Stimulated activated CD4-positive, alpha-beta T cell treated with anti-CD3 and anti-CD28 coated beads, Interleukin-2, amount 100 ng/mL, for 24 hours (primary cell): ENCODE results near the gene TUFT1.
"Not testable (repeated sequence)": the region's sequence is repeated elsewhere in the genome, so short reads cannot be mapped to it uniquely, and the experiment has no call there.

Experiments used
- DNase-seq, 2 donors: peaks; one replicate each; pipeline ENCODE4 v3.0.0-alpha.2; 2020

The TUFT1 gene

GRCh38 chr1:151583796-151584195 is 43.7 kb downstream of the TUFT1 start:
- DNase-seq, result no peak

GRCh38 chr1:151584278-151584677 is 44.2 kb downstream of the TUFT1 start:
- no peak for DNase-seq

GRCh38 chr1:151584780-151585179 is 44.7 kb downstream of the TUFT1 start:
- DNase-seq, result no peak

GRCh38 chr1:151585622-151586021 is 45.5 kb downstream of the TUFT1 start:
- no peak for DNase-seq

GRCh38 chr1:151590961-151591360 is 50.9 kb downstream of the TUFT1 start:
- DNase-seq, result no peak

GRCh38 chr1:151593730-151594129 is 53.6 kb downstream of the TUFT1 start:
- no peak for DNase-seq

- DNase-seq, result peak; percentile 87 to 88
These were observed 54.1 kb downstream of the TUFT1 start for GRCh38 chr1:151594143-151594625.

GRCh38 chr1:151596166-151596953 is 56.3 kb downstream of the TUFT1 start:
- no peak for DNase-seq

GRCh38 chr1:151602550-151602949 is 62.4 kb downstream of the TUFT1 start:
- DNase-seq, result not testable (repeated sequence)

GRCh38 chr1:151604291-151604690 is 64.2 kb downstream of the TUFT1 start:
- no peak for DNase-seq

- DNase-seq, result no peak
These were observed 66.3 kb downstream of the TUFT1 start for GRCh38 chr1:151606384-151606783.

- no peak for DNase-seq
These were observed 66.7 kb downstream of the TUFT1 start for GRCh38 chr1:151606857-151607256.

GRCh38 chr1:151610142-151610541 is 70.0 kb downstream of the TUFT1 start:
- DNase-seq, result no peak

GRCh38 chr1:151611288-151611790 is 71.2 kb downstream of the TUFT1 start:
- no peak for DNase-seq

- DNase-seq, result peak; percentile 87 to 88
These were observed 71.9 kb downstream of the TUFT1 start, which contains the start of gene SNX27 for GRCh38 chr1:151611832-151612500. Gene SNX27, plus strand, starts transcription at chr1:151612050. Its CDS starts 152 bp downstream, at chr1:151612202.

- DNase-seq, result peak; percentile 30 to 43
These were observed 72.6 kb downstream of the TUFT1 start for GRCh38 chr1:151612501-151613281.

- DNase-seq, result no peak
These were observed 73.2 kb downstream of the TUFT1 start for GRCh38 chr1:151613282-151613780.

GRCh38 chr1:151615711-151616504 is 75.8 kb downstream of the TUFT1 start:
- DNase-seq, result no peak

- DNase-seq, result no peak
These were observed 76.4 kb downstream of the TUFT1 start for GRCh38 chr1:151616505-151616849.

GRCh38 chr1:151618003-151618402 is 77.9 kb downstream of the TUFT1 start:
- DNase-seq, result no peak

- no peak for DNase-seq
These were observed 78.4 kb downstream of the TUFT1 start for GRCh38 chr1:151618470-151618869.

- DNase-seq, result not testable (repeated sequence)
These were observed 78.9 kb downstream of the TUFT1 start for GRCh38 chr1:151618996-151619395.
